Stimulated activated CD4-positive, alpha-beta T cell treated with anti-CD3 and anti-CD28 coated beads, Interleukin-12 subunit alpha, Interleukin-12 subunit beta, amount 100 ng/mL, for 24 hours (primary cell): ENCODE data around the gene OAS2.

Source experiments
- DNase-seq, 2 experiments: peaks; one replicate each; pipeline ENCODE4 v3.0.0-alpha.2; 2020; ENCODE audit warnings: low read depth in 2 of 2

OAS2 gene, protein sequence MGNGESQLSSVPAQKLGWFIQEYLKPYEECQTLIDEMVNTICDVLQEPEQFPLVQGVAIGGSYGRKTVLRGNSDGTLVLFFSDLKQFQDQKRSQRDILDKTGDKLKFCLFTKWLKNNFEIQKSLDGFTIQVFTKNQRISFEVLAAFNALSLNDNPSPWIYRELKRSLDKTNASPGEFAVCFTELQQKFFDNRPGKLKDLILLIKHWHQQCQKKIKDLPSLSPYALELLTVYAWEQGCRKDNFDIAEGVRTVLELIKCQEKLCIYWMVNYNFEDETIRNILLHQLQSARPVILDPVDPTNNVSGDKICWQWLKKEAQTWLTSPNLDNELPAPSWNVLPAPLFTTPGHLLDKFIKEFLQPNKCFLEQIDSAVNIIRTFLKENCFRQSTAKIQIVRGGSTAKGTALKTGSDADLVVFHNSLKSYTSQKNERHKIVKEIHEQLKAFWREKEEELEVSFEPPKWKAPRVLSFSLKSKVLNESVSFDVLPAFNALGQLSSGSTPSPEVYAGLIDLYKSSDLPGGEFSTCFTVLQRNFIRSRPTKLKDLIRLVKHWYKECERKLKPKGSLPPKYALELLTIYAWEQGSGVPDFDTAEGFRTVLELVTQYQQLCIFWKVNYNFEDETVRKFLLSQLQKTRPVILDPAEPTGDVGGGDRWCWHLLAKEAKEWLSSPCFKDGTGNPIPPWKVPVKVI

DNA sequence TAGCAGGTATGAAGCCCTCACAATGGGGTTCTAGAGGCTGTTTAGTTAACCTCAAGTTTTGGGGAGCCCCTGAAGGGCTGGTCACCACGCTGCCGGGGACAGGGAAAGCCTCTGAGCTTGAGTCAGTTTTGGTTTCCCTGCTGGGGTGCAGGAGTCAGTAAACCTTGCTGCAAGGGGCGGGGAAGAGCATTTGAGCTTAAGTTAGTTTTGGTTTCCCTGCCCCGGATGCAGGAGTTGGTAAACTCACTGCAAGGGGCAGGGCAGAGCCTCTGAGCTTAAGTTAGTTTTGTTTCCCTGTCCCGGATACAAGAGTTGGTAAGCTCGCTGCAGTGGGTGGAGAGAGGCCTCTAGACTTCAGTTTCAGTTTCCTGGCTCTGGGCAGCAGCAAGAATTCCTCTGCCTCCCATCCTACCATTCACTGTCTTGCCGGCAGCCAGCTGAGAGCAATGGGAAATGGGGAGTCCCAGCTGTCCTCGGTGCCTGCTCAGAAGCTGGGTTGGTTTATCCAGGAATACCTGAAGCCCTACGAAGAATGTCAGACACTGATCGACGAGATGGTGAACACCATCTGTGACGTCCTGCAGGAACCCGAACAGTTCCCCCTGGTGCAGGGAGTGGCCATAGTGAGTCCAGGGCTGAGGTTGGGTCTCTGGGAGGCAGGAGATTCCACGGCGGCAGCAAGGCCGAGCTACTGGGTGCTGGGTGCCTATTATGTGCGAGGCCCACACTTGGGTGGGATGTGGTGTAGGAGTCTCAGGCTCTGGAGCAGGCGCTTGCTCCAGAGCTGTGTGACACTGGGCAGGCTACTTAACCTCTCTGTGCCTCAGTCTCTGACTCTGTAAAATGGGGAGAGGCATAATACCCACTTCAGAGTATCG, at the start of gene OAS2:
Gene OAS2 (plus strand): TSS at position 357 of the 878 bp plus-strand sequence. CDS start 90 bp downstream, at position 447.
- DNase-seq: peak; percentile 63 to 67

DNA sequence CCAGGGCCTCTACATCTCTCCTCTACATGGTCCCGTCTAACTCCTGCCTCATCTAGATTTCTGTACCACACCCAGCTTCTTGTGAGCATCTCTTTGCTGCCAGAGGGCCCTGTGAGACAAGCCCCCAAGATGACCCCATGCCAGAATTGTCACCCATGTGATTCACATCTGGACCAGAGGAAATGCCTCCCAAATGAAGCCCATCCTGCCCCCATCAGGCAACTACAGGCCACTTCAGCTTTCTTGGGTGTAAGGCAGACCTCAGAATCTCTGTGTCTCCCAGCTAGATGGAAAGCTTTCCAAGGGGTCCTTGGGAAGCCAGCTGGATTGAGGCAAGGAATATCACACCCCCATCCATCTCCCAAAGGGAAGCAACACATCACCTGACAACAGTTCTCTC, 49.3 kb upstream of the OAS2 start:
- DNase-seq: no peak

DNA sequence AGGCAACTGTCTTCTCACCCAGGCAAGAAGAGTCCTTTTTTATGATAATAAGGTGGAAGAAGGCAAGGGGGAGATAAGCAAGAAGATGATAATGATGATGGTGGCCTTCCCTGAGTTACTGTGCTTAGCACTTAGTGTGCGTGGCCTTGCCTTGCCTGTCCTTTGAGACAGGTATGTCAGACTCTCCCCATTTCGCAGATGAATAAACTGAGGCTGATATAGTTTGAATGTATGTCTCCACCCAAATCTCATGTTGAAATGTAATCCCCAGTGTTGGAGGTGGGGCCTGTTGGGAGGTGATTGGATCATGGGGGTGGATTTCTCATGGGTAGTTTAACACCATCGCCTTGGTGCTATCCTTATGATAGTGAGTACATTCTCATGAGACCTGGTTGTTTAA, 48.6 kb upstream of the OAS2 start:
- DNase-seq: no peak

DNA sequence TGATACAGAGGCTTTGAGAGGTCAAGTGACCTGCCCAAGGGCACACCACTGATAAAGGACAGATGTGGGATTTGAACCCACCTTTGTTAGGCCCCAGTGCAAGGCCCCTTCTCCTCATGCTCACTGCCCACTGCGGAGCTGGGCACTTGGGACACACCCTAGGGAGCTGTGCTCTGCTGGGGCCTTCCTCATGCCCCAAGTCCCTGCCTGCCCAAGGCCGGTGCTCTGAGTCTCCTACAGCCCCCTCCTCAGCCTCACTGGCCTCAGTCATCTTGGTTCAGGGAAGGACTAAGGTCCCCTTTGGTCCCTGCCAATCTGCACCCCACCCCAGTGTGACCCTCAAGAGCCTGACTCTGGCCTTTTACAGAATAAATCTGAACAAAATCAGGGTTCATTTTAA, 48.0 kb upstream of the OAS2 start:
- DNase-seq: no peak

DNA sequence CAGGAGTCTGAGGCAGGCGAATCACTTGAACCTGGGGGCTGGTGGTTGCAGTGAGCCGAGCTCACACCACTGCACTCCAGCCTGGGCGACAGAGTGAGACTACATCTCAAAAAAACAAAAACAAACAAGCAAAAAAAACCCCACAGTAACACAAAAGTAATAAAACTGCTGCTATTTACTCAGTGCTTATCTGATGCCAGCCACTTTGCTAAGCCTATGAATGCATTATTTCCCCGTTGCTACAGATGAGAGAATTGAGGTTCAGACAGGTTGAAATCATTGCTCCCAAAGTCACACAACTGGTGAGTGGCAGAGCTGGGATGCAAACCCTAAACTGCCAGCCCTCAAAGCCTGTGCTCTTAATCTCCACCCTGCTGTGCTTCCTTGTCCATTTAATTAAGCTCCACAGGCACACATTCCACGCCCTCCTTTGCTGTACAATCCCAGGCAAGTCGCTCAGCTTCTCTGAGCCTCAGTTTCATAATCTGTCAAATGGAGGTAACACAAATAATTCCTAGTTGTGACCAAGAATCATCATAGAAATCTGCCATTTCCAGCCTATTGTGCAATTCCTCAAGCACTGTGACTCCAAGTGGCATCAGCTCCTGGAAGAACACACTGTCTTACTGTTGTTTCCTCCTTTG, 45.7 kb upstream of the OAS2 start:
- no peak for DNase-seq

DNA sequence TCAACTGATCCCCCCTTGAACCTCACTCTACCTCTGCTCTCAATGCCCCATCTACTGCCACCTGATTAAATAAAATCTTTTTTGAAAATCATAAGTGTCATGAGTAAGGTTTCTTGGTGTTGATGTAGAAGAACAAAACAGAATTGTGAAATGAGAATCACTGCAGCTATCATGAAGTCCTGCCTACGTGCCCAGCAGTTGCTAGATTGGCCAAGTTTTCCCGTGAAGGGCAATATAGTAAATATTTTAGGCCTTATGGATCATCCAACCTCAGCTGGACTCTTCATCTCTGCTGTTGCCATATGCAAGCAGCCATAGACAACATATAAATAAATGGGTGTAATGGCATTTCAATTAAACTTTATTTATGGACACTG, 45.2 kb upstream of the OAS2 start:
- no peak for DNase-seq

DNA sequence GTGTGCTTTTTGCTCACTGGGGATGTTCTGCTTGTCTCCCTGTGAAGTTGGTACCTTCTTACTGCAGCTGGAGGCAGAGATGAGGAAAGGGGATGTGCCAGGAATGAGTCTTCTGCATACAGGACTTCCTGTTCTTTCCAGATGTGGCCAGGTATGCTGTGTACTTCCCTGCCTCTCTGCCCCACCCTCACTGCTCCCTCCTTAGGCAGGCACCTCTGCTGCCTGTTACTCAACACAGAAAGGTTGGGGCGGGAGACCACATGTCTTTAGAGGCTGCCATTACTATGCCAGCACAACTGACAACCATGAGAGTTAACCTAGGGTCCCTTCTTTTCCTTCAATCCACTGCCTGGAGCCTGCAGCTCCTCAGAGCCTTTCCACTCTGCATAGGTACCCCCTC, 42.1 kb upstream of the OAS2 start:
- no peak for DNase-seq

DNA sequence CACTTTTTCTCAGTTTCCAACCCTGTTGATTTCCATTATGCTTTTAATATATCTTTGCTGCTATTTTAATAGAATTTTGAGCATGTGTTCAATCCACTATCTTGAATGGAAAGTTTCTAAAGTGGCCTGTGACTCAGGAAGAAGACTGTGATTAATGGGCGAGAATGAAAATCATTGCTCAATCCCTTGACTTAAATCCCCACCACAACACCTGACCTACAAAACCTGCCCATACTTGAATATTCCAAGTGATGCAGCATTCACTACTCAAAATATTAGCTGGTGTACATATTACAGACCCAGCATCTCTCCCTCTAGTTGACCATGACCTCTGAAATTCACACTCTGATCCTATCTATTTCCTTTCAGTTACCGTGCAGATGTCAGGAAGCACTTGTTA, 41.4 kb upstream of the OAS2 start:
- no peak for DNase-seq

DNA sequence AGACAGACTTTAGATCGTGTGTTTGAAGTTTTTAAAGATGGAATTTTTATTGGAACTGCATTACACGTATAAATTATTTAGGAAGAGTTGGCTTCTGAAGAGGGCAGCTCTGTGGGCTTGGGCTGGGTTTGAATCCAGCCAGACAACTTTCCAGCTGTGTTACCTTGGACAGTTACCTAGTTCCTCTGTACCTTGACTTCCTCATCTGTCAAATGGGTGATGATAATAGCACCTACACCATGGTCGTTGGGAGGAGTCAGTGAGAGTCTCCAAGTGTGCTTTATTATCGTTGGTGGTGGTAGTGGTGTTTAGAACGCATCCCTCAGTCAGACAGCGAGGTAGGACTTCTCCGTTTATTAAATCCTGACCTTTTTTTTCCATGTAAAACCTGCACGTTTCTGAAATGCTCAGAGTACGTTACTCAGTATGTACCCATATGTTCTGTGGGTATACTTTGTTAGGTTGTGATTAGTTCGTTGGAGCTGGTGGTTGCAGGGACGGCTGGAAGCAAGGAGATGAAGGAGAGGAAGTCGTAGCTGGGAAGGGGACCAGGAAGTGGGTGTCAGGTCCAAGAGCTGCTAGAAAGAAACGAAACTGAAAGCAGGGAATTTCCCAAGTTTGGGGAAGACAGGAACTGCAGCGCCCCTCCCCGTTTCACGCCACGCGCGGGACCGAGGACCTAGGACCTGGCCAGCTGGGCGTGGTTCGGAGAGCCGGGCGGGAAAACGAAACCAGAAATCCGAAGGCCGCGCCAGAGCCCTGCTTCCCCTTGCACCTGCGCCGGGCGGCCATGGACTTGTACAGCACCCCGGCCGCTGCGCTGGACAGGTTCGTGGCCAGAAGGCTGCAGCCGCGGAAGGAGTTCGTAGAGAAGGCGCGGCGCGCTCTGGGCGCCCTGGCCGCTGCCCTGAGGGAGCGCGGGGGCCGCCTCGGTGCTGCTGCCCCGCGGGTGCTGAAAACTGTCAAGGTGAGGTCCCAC, 40.3 kb upstream of the OAS2 start, which contains the start of gene OAS3:
Gene OAS3 (plus strand): TSS at position 734 of the 979 bp plus-strand sequence. CDS start 57 bp downstream, at position 791.
- DNase-seq: peak; percentile 18 to 35

DNA sequence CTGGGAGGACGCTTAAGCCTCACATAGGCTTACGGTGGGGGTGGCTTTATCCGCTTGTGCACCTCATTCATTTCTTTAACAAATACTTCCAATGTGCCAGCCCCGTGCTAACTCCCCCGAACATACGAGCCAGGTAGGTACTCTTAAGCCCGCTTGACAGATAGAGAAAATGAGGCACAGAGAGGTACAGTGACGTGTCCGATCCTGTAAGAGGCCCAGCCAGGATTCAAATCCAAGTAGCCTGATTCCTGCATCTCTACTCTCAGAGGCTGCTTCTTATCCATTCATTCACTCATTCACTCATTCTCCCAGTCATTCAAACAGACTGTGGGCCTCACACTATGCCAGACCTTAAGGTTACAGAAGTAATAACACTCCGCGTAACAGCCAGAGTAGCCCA, 39.6 kb upstream of the OAS2 start:
- no peak for DNase-seq

DNA sequence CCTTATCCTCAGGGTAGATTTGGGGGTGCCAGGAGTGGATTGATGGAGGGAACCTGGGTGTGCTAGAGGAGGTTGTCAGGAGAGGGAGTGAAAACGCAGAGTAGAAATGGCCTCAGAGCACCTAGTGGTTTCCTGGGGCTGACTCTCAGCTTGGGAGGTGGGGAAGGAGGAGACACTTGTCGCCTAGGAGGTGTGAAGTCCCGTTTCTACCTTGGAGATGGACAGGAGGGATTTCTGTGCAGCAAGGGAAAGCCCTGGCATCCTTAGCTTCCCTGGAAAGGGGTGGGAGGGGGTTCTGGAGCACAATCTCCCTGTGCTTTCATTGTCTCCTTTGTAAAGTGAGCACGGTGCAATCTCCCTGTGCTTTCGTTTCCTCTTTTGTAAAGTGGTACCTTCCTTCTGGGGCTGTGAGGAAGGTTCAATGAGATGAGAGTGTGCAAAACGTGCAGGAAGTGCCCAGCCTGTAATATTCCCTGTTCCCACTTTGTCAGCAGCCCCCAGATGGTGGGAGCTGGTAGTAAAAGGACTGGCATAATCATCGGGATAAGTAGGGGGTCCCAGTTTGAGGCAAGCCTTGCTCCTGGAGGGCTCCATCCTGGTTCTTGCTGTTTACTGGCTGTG, 38.4 kb upstream of the OAS2 start:
- no peak for DNase-seq

DNA sequence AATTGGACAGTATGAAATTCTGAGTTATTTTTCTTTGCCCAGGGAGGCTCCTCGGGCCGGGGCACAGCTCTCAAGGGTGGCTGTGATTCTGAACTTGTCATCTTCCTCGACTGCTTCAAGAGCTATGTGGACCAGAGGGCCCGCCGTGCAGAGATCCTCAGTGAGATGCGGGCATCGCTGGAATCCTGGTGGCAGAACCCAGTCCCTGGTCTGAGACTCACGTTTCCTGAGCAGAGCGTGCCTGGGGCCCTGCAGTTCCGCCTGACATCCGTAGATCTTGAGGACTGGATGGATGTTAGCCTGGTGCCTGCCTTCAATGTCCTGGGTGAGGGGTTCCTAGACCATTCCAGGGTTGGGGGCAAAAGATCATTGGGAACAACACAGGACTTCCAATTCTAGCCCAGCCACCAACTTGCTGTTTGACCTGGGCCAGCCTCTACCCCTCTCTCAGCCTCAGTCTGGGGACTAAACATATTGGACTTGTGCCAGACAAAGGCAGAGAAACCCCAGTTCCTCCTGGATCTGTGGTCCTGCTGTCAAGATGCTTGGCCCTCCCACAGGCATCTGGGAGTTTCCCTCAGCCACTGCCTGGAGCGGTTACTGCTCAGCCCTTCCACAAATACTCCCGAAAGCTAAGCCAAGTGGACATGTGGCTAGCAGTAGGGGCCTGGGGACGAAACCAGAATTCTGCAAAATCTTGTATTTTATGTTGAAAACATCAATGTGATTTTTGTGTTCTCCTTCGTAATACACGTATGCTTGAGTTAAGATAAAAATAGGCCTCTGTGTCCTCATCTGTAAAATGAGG, 36.6 kb upstream of the OAS2 start:
- no peak for DNase-seq

DNA sequence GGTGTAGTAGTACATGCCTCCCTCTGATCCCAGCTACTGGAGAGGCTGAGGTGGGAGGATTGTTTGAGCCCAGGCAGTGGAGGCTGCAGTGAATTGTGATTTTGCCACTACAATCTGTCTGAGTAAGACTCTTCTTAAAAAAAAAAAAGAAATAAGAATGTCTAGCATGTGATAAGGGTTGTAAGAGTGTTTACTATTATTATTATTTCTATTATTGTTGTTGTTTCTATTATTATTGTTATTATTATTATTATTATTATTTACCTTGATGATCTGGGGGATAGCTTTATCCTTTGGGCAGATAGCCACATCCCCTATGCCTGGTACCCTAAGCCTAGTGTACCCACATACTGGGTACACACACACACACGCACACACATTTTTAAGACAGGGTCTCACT, 35.7 kb upstream of the OAS2 start:
- no peak for DNase-seq

DNA sequence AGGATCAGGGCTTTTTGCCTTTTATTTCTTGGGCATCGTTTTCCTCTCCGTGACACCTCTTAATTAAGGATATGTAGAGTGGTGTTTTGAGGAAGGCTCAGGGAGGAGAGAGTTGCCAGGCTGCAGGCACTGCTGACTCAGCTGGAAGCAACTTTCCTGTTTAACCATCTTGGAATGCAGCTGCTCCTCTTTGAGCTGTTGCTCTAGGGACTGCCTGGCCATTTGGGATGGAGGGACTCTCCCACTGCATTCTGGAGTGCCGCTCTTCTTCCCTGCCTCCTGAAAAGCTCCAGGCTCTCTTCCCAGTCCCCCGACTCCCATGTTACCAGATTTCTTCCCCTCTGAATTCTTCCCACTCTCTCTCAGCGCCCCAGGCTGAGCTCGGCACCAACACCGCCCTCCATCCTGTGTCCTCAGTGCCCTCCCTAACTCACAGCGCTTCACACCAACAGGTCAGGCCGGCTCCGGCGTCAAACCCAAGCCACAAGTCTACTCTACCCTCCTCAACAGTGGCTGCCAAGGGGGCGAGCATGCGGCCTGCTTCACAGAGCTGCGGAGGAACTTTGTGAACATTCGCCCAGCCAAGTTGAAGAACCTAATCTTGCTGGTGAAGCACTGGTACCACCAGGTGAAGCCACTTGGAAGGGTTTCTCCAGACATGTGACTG, 34.2 kb upstream of the OAS2 start:
- no peak for DNase-seq

DNA sequence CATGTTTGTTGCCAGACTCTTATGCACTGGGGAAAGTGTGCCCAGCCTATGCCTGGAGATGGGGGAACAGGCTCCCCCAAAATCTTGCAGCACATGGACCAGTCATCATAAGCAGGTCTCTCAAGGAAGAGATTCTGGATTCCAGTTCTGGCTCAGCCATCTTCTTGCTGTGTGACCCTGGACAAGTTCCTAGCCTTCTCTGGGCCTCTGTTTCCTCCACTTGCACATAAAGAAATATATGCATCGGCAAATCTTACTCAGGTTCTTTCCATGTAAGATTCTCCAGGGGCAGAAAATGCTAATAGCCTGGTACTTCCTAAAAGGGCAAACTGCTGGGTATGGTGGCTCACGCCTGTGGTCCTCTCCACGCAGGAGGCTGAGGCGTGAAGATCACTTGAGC, 32.8 kb upstream of the OAS2 start:
- DNase-seq: no peak

DNA sequence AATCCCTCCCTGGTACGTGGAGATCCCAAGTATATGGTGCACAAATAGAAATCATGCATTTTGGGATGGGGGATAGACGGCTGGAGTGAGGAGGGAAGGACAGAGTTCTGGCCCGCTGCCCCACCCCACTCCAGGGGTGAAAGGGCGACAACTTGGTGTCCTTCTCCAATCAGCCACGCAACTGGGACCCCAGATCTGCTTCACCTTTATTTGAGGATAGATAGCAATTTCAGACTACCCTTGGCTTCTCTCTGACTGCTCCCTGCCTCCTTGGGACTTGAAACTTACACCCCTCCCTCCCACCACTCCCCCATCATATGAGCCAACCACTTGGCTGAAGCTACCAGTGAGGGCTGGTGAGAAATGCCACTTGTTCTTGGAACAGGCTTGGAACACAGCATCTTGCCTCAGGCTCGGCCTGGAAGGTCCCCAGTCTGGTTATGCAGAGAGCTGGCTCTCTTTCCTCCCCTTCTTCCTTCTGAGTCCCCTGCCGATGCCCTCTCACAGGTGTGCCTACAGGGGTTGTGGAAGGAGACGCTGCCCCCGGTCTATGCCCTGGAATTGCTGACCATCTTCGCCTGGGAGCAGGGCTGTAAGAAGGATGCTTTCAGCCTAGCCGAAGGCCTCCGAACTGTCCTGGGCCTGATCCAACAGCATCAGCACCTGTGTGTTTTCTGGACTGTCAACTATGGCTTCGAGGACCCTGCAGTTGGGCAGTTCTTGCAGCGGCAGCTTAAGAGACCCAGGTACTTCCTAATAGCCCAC, 31.9 kb upstream of the OAS2 start:
- DNase-seq: no peak

DNA sequence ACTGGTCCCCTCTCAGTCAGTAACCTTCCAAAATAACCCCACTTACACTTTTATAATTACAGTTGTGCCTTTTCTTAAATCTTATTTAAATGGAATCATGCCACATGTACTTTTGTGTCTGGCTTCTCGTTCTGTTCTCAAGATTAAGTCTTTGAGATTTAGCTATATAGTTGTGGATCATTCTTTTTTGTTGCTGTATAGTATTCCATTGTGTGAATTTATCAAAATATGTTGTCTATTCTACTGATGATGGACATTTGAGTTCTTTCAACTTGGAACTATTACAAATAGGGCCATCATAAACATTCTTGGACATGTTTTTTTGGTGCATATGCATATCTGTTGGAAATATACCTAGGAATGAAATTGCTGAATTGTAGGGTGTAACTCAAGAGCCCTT, 31.0 kb upstream of the OAS2 start:
- DNase-seq: no peak

DNA sequence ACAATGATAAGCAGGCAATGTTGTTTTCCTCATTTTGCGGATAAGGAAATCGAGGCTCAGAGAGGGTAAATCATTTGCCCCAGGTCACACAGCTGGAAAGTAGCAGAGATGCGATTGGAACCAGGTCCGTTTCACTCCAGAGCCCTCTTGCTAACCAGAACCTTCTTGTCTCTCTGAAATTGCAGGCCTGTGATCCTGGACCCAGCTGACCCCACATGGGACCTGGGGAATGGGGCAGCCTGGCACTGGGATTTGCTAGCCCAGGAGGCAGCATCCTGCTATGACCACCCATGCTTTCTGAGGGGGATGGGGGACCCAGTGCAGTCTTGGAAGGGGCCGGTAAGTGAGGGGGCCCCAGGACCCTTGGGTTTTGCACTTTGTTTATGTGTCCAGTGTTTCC, 30.6 kb upstream of the OAS2 start:
- no peak for DNase-seq
